Astrocyte (in vitro differentiated cells and primary cell): ENCODE results near the gene TRIM3. TPM values are rescaled to one million over a fixed set of nuclear protein-coding genes. Genes with fewer than 3 reads are reported as not detected.

Experiments
- DNase-seq: peaks from one replicate; pipeline ENCODE4 v3.0.0-alpha.2; 2010; ENCODE audit warnings: low read depth
- FAIRE-seq: peaks from 2 replicates; lab custom pipeline; 2011; peaks lifted over from hg19 to GRCh38; lab: Jason Lieb, UNC
- H2AFZ ChIP-seq: 2 replicates; pipeline ENCODE4 v1.6.0; 2012; ENCODE audit warnings: low read depth, low read length, inconsistent platforms
- H3K27ac ChIP-seq: 2 replicates; pipeline ENCODE4 v1.5.1; 2011; ENCODE audit warnings: low read depth, low read length, inconsistent platforms
- H3K27me3 ChIP-seq: 2 replicates; pipeline ENCODE4 v1.6.0; 2011; ENCODE audit warnings: low read length, inconsistent platforms; ENCODE audit not compliant: insufficient read depth
- H3K36me3 ChIP-seq: 2 replicates; pipeline ENCODE4 v1.5.1; 2011; ENCODE audit warnings: low read length, inconsistent platforms; ENCODE audit not compliant: insufficient read depth
- H3K4me1 ChIP-seq: 2 replicates; pipeline ENCODE4 v1.5.1; 2011; ENCODE audit warnings: low read length, inconsistent platforms; ENCODE audit not compliant: insufficient read depth
- H3K4me2 ChIP-seq: 2 replicates; pipeline ENCODE4 v1.6.0; 2012; ENCODE audit warnings: low read length, inconsistent platforms
- H3K4me3 ChIP-seq: 2 replicates; pipeline ENCODE4 v1.5.1; 2011; ENCODE audit warnings: low read depth, mild to moderate bottlenecking, low read length, inconsistent platforms; ENCODE audit not compliant: insufficient read depth
- H3K79me2 ChIP-seq: 2 replicates; pipeline ENCODE4 v1.6.0; 2012; ENCODE audit warnings: mild to moderate bottlenecking, low read length, inconsistent platforms; ENCODE audit not compliant: insufficient read depth
- H3K9ac ChIP-seq: 2 replicates; pipeline ENCODE4 v1.6.0; 2012; ENCODE audit warnings: mild to moderate bottlenecking, low read length, inconsistent platforms
- H3K9me3 ChIP-seq: 2 replicates; pipeline ENCODE4 v1.5.1; 2012; ENCODE audit warnings: low read depth, mild to moderate bottlenecking, low read length, inconsistent platforms; ENCODE audit not compliant: insufficient read depth
- H4K20me1 ChIP-seq: 2 replicates; pipeline ENCODE4 v1.6.0; 2012; ENCODE audit warnings: low read length, inconsistent platforms; ENCODE audit not compliant: insufficient read depth
- H3K27ac Mint-ChIP-seq: one replicate; pipeline ENCODE4 v1.8.0; 2021; ENCODE audit warnings: mild to moderate bottlenecking, mixed read lengths; ENCODE audit not compliant: unreplicated experiment
- H3K27me3 Mint-ChIP-seq: one replicate; pipeline ENCODE4 v1.8.0; 2021; ENCODE audit warnings: low read depth, mixed read lengths; ENCODE audit not compliant: unreplicated experiment
- H3K36me3 Mint-ChIP-seq: one replicate; pipeline ENCODE4 v1.8.0; 2021; ENCODE audit warnings: low read depth, mixed read lengths; ENCODE audit not compliant: unreplicated experiment
- H3K4me1 Mint-ChIP-seq: one replicate; pipeline ENCODE4 v1.8.0; 2021; ENCODE audit warnings: low read depth, mixed read lengths; ENCODE audit not compliant: unreplicated experiment
- H3K4me3 Mint-ChIP-seq: one replicate; pipeline ENCODE4 v1.8.0; 2021; ENCODE audit warnings: mild to moderate bottlenecking, moderate library complexity, mixed read lengths; ENCODE audit not compliant: unreplicated experiment
- H3K9me3 Mint-ChIP-seq: one replicate; pipeline ENCODE4 v1.8.0; 2021; ENCODE audit warnings: mild to moderate bottlenecking, mixed read lengths; ENCODE audit not compliant: unreplicated experiment
- CTCF ChIP-seq: IDR thresholded peaks from 2 replicates; pipeline ENCODE4 v1.5.1; 2011; ENCODE audit warnings: low read depth, mild to moderate bottlenecking, inconsistent platforms, low read length, moderate library complexity; ENCODE audit not compliant: insufficient read depth
- EZH2 ChIP-seq: IDR thresholded peaks from 2 replicates; pipeline ENCODE4 v1.6.1; 2012; ENCODE audit warnings: mild to moderate bottlenecking, low read length, inconsistent platforms; ENCODE audit not compliant: insufficient read depth
- total RNA-seq: library from RNA; stranded (reverse); gene quantifications from 2 replicates; pipeline ENCODE4 v1.2.1, GENCODE V29; 2021

TRIM3 gene
- total RNA-seq, 1 donor from 2014 or later, result 25.4 TPM

DNA sequence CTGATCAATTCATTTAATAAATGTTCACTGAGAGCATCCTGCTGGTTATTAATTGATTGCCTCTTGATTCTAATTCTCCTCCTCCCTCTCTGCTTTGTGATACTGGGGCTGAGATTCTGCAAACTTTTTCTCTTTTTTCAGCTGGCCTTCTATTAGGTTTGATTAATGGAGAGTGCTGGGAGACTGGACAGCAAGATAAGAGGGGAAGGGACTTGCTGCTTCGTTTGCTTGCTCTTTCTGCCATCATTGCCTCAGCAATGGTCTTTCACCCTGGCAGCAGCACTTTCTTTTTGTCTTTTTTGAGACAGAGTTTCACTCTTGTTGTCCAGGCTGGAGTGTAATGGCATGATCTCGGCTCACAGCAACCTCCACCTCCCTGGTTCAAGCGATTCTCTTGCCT lies 30.4 kb upstream of the TRIM3 start:
- Histone ChIP-seq H3K4me1 (peaks cover 13% of the 10 kb centered on the region), H3K27ac (no peak overlapping the region), H2AFZ (no peak overlapping the region), H3K36me3 (no peaks in the 10 kb centered on the region), H3K27me3 (no peaks in the 10 kb centered on the region), H4K20me1 (no peaks in the 10 kb centered on the region), H3K9me3 (no peaks in the 10 kb centered on the region), H3K79me2 (no peaks in the 10 kb centered on the region), H3K4me2 (no peak overlapping the region), H3K4me3 (no peak overlapping the region), H3K9ac (no peak overlapping the region)
- Mint-ChIP-seq H3K36me3 (peaks cover 9% of the 10 kb centered on the region), H3K27ac (no peak overlapping the region), H3K9me3 (no peaks in the 10 kb centered on the region), H3K4me3 (no peak overlapping the region), H3K27me3 (no peaks in the 10 kb centered on the region), H3K4me1 (no peaks in the 10 kb centered on the region)
- no peak for FAIRE-seq
- DNase-seq, result no peak
- no peak for TF ChIP-seq CTCF
- TF ChIP-seq EZH2, result no peak

GRCh38 chr11:6502382-6502781 lies 28.6 kb upstream of the TRIM3 start:
- DNase-seq, result no peak
- TF ChIP-seq CTCF, result no peak
- TF ChIP-seq EZH2, result no peak
- H3K4me1 Mint-ChIP-seq, result no peaks in the 10 kb centered on the region
- Histone ChIP-seq H3K4me2 (no peak overlapping the region), H3K4me3 (no peak overlapping the region), H2AFZ (no peak overlapping the region), H3K27me3 (no peaks in the 10 kb centered on the region), H3K9me3 (no peaks in the 10 kb centered on the region), H4K20me1 (no peaks in the 10 kb centered on the region), H3K36me3 (peaks cover 4% of the 10 kb centered on the region), H3K9ac (no peak overlapping the region), H3K79me2 (no peaks in the 10 kb centered on the region), H3K4me1 (peaks cover 14% of the 10 kb centered on the region), H3K27ac (no peak overlapping the region)
- no peak overlapping the region for H3K27ac Mint-ChIP-seq
- H3K9me3 Mint-ChIP-seq, result no peaks in the 10 kb centered on the region
- H3K27me3 Mint-ChIP-seq, result no peaks in the 10 kb centered on the region
- peaks cover 19% of the 10 kb centered on the region for H3K36me3 Mint-ChIP-seq
- FAIRE-seq, result no peak
- no peak overlapping the region for H3K4me3 Mint-ChIP-seq

GRCh38 chr11:6498544-6498943 lies 24.8 kb upstream of the TRIM3 start:
- Histone ChIP-seq H3K9ac (no peak overlapping the region), H2AFZ (no peak overlapping the region), H3K4me3 (no peak overlapping the region), H4K20me1 (peaks cover 3% of the 10 kb centered on the region), H3K9me3 (no peaks in the 10 kb centered on the region), H3K4me2 (no peak overlapping the region), H3K4me1 (peaks cover 13% of the 10 kb centered on the region), H3K27ac (no peak overlapping the region), H3K27me3 (no peaks in the 10 kb centered on the region), H3K36me3 (peaks cover 4% of the 10 kb centered on the region), H3K79me2 (no peaks in the 10 kb centered on the region)
- Mint-ChIP-seq H3K36me3 (peaks cover 33% of the 10 kb centered on the region), H3K4me1 (no peaks in the 10 kb centered on the region), H3K4me3 (no peak overlapping the region), H3K9me3 (no peaks in the 10 kb centered on the region), H3K27me3 (no peaks in the 10 kb centered on the region), H3K27ac (no peak overlapping the region)
- DNase-seq, result no peak
- FAIRE-seq, result no peak
- no peak for TF ChIP-seq CTCF
- TF ChIP-seq EZH2, result no peak
